HG03432 (cell line): ENCODE data around the gene NFATC1.

Experiments used
- ATAC-seq: cut with Tn5 transposase; IDR thresholded peaks from one replicate; pipeline ENCODE4 v1.9.1; 2021; ENCODE audit warnings: mild to moderate bottlenecking, moderate library complexity; ENCODE audit not compliant: unreplicated experiment

NFATC1 gene

GRCh38 chr18:79387214-79387613, 8.5 kb upstream of the NFATC1 start:
- no peak for ATAC-seq

DNA sequence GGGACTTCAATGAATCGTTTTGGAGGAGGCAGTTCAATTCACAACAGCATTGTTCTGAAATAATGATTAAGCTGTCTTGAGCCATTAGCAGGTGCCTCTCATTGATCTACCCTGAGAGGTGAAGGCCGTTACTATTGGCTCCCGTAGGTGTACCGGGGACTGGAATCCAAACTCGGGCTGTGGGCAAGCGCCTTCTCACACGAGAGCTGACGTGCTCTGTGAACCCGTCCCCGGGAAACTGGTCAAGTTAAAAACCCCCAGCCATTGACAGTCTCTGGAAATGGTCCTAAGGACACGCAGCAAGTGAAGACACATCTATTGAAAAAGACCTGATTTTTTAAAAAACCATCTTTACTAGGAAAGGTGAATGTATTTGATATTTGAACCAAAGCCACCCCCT, 8.1 kb upstream of the NFATC1 start:
- no peak for ATAC-seq

- no peak for ATAC-seq
Observed at GRCh38 chr18:79388043-79388442, 7.7 kb upstream of the NFATC1 start.

DNA sequence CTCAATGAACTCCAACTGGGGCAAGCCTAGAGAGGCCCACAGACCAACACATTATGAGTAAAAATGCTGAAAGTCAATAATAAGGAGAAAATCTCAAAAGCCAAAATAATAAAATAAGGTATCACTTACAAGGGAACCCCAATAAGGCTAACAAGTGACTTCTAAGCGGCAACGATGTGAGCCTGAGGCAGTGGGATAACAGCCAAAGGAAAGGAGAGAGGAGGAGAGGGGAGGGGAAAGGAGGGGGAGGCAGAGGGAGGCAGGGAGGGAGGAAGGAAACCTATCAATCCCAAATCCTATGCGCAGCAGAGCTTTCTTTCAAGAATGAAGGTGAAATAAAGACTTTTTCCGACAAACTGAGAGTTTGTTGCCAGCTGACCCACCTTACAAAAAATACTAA, 6.0 kb upstream of the NFATC1 start:
- ATAC-seq = no peak

DNA sequence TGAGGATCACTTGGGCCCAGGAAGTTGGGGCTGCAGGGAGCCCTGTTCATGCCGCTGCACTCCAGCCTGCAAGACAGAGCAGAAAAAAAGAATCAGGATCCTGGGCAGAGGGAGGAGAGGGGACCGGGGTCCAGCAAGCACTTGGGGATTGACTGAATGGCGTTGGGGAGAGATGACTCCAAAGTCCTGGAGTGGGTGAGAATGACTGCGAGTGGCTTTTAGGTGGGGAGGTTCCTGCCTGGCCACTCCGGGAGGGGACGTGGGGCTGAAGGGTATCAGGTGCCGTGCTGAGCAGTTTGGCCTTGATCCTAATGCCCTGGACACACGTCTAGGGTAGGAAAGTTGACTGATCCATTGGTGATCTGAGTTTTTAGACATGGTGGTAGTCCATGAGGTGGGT, 3.5 kb upstream of the NFATC1 start:
- ATAC-seq = no peak

GRCh38 chr18:79393181-79393634, 2.5 kb upstream of the NFATC1 start:
- no peak for ATAC-seq

GRCh38 chr18:79393635-79394533, 1.8 kb upstream of the NFATC1 start:
- peak; percentile 24 for ATAC-seq

DNA sequence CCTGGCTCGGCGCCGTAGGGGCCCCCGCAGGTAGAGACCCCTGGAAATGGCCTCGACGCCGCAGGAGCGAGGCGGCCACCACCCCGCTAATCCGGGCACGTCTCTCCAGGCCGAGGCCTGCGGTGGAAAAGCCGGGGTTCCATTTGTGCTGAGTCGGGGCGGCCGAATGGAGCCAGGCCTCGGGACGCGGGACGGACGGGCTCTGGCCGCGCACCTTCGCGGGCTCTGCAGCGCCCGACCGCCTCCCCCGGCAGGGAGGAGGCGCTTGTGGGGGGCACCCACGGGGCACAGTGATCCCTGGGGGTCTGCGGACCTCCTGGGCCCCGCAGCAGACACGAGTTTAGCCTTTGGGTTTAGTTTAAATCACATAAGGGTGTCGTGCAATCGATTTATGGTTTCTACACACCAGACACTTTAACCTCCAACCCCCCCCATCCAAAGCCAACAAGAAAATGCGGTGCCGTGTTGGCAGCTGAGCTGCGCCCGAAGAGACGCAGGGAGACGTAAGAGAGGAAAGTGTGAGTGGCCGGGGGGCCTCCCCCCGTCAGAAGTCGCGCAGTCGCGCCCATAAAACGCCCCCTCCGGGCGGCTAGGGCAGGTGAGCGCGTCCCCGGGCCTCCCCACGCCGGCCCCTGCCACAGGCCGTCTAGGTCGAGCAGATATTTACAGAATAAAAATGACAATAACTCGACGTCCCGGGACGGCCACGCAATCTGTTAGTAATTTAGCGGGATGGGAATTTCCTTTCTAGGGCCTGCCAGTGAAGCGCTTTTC, 1.0 kb upstream of the NFATC1 start:
- peak; percentile 8 for ATAC-seq

GRCh38 chr18:79395308-79395640, 456 bp upstream of the NFATC1 start:
- ATAC-seq = no peak

GRCh38 chr18:79396431-79397246, 909 bp downstream of the NFATC1 start:
- ATAC-seq = peak; percentile 34

GRCh38 chr18:79397247-79397829, 1.6 kb downstream of the NFATC1 start:
- ATAC-seq = no peak

GRCh38 chr18:79397830-79398761, 2.4 kb downstream of the NFATC1 start:
- no peak for ATAC-seq

GRCh38 chr18:79399275-79400081, 3.7 kb downstream of the NFATC1 start:
- peak; percentile 7 for ATAC-seq

GRCh38 chr18:79400091-79400590, 4.4 kb downstream of the NFATC1 start:
- peak; percentile 32 for ATAC-seq

DNA sequence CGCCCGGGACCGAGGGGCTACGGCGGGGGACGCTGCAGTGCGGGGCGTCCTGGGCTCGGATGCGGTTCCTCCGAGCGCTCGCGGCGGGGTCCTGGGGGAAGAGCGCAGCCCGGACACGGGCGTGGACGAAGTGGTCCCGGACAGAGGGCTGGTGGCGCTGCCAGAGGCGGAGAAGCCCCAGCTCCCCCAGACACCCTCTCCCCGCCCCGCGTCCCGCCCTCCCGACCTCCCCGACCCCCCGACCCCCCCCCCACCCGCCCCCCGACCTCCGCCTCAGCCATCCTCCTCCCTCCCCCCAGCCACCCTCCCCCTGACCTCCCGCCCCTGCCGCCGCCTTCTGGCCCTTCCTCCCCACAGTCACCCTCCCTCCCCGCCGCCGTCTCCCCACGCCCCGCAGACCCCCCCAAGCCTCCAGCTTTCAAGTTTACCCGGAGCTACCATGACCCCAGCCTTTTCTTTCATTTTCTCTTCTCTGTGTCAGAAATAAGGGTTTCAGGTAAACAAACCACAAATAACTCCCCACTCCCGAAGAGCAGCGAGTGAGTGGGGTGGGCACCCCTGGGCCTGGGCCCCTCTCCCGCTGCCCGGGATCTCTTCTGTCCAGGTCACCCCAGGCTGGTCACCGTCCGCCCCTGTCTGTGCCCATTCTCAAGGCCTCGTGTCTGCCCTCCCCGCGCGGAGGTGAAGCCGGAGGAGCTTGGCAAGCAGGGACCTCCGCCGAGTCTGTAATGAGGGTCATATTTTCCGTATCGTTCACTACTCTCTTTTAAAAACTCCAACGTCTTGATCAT, 5.1 kb downstream of the NFATC1 start:
- peak; percentile 11 for ATAC-seq

DNA sequence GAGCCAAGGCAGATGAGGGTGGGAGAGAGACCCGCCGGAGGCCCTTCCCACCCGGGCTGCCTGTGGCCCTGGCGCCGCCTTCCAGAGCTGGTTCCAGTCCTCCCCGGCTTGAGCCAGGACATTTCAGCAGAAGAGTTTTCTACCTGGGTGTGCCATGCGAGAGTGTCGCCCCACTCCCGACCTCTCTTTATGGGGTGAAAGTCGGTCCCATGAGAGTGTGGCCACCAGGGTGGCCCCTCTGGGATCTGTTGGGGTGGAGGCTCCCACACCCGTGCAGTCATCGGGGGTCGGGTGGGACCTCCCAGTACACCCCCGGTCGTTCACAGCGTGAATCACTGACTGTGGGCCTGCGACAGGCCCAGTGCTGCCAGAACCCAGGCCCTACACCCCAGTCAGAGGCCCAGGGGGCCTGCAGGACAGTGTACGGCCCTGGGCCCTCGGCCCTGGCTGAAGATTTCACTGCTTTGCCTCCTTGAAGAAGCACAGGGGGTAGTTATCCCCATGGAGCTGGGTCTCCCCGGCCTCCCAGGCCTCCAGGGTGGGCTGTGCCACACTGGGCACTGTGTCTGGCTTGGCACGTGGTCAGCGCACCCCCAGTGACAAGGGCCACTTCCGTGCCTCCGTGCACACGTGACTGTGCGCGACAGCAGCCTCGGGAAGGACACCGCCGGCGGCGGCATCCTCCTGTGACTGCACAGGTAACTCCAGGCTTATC, 5.9 kb downstream of the NFATC1 start:
- ATAC-seq = no peak

GRCh38 chr18:79402209-79402576, 6.5 kb downstream of the NFATC1 start:
- ATAC-seq = no peak
